Placental epithelial cell (primary cell): Measurements from ENCODE around the gene RIC3. TPM values are rescaled to one million over a fixed set of nuclear protein-coding genes. Genes with fewer than 3 reads are reported as not detected.

Experiments used
- total RNA-seq: library from RNA; depleted of rRNA; stranded (reverse); fragments of >200 nt; gene quantifications from 2 replicates; pipeline ENCODE4 v1.2.3, GENCODE V29; 2012

RIC3 gene
- total RNA-seq, result 0.39 TPM in 1 of 2 replicates, not detected in the other

DNA sequence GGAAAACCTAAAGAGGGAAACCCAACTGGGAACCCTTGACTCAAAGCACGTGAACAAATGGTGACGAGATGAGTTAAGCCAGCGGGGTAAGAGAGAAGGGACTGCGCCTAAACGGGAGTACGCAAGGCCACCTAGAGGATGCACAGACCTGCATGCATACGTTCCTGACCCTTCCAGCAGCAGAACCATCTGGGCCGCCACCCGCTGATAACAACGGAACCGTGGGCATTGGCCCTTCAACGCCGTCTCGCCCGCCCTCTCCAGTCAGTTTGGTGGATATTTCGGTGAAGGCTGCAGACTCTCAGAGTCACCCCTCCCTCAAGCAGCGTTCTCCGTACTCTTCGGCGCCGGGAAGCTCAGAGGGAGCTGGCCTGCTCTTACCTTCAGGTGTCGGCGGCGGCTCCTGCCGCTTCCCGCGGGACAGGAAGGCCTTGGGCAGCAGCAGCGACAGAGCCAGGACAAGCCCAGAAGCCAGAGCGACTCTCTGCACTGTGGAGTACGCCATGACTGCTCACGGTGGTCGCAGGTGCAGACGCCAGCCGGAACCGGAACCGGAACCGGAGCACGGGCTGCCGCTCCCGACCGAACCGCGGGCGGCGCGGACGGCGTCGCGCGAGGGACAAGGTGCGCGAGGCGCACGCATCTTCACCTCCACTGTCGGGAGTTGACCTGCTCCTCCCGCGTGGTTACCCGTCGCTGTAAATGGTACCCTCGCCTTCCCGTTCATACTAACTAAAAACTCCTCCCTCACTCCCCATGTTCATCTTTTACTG lies at the start of gene RIC3:
RIC3 (minus strand) TSS at position 541 of the 773 bp plus-strand sequence; CDS start at position 505, 36 bp downstream.

GRCh38 chr11:8080674-8081590 lies 87.9 kb downstream of the RIC3 start, which contains the start of gene TUB:
Gene TUB, plus strand, starts transcription at chr11:8081211. Its CDS starts 300 bp downstream, at chr11:8081511.

Other genes with a start within 250 kb of the RIC3 start
- gene OR10A6, start 237.8 kb downstream of the RIC3 start, total RNA-seq, result 0.43 TPM in 1 of 2 replicates, not detected in the other
- 0.43 TPM in 1 of 2 replicates, not detected in the other for gene OR10A3, start 227.3 kb downstream of the RIC3 start, total RNA-seq
- gene NLRP10, start 203.6 kb downstream of the RIC3 start, total RNA-seq, result 4.7 and 47.7 TPM in 2 replicates
- 364 and 592 TPM in 2 replicates for gene EIF3F, start 181.7 kb downstream of the RIC3 start, total RNA-seq
- 5.5 and 6.0 TPM in 2 replicates for gene TUB, start 87.8 kb downstream of the RIC3 start, total RNA-seq
- not detected in 2 replicates for gene LMO1, start 94.9 kb upstream of the RIC3 start, total RNA-seq